H1 (cell line): ENCODE results near the gene EYA2.

Experiments
- CBX8 ChIP-seq: fragments of 300-800, 300-1000 bp; sonication (generic); IDR thresholded peaks from 2 replicates; pipeline ENCODE4 v1.7.1; 2016; ENCODE audit warnings: low read depth, low read length, borderline replicate concordance
- GTF2F1 ChIP-seq: IDR thresholded peaks from 2 replicates; pipeline ENCODE4 v1.6.1; 2012; ENCODE audit warnings: low read depth, low read length, improper control_type of control experiment, borderline replicate concordance
- MAFK ChIP-seq: IDR thresholded peaks from 2 replicates; pipeline ENCODE4 v1.6.1; 2012; ENCODE audit warnings: low read depth, mild to moderate bottlenecking, improper control_type of control experiment, low read length
- PHF8 ChIP-seq: fragments of 200-600 bp; sonication (generic); conservative IDR thresholded peaks from 2 replicates; pipeline ENCODE4 v1.7.1; 2012; ENCODE audit warnings: low read depth, mild to moderate bottlenecking, inconsistent platforms, low read length, moderate library complexity
- SRF ChIP-seq: IDR thresholded peaks from 2 replicates; pipeline ENCODE4 v1.6.1; 2011; ENCODE audit warnings: mild to moderate bottlenecking, low read depth, low read length, moderate library complexity
- TF ChIP-seq, protein P1 (sequence below), 3 experiments: IDR thresholded peaks; 1 replicate in 2 of 3; 2 replicates in 1 of 3; pipeline versions ENCODE4 v1.5.1 to v1.6.1; 2011; ENCODE audit warnings: low read length in 3 of 3, mild to moderate bottlenecking in 3 of 3, inconsistent platforms in 2 of 3, low read depth in 1 of 3, moderate library complexity in 1 of 3; ENCODE audit not compliant: insufficient read depth in 1 of 3; ENCODE audit errors: control extremely low read depth in 1 of 3
- TF ChIP-seq, protein P2 (sequence below): IDR thresholded peaks from 2 replicates; pipeline ENCODE4 v1.6.1; 2011; ENCODE audit warnings: low read length, improper control_type of control experiment

GRCh38 chr20:47159166-47159565, 264.5 kb downstream of the EYA2 start:
- TF ChIP-seq, protein P1, sequence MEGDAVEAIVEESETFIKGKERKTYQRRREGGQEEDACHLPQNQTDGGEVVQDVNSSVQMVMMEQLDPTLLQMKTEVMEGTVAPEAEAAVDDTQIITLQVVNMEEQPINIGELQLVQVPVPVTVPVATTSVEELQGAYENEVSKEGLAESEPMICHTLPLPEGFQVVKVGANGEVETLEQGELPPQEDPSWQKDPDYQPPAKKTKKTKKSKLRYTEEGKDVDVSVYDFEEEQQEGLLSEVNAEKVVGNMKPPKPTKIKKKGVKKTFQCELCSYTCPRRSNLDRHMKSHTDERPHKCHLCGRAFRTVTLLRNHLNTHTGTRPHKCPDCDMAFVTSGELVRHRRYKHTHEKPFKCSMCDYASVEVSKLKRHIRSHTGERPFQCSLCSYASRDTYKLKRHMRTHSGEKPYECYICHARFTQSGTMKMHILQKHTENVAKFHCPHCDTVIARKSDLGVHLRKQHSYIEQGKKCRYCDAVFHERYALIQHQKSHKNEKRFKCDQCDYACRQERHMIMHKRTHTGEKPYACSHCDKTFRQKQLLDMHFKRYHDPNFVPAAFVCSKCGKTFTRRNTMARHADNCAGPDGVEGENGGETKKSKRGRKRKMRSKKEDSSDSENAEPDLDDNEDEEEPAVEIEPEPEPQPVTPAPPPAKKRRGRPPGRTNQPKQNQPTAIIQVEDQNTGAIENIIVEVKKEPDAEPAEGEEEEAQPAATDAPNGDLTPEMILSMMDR (IDR thresholded peaks at IDR 0.05; ENCODE audit: control extremely low read depth in 1 of 3, insufficient read depth in 1 of 3, low read depth in 1 of 3, low read length in 3 of 3): no peak
- TF ChIP-seq CBX8: no peak
- TF ChIP-seq PHF8: no peak
- TF ChIP-seq, protein P2, sequence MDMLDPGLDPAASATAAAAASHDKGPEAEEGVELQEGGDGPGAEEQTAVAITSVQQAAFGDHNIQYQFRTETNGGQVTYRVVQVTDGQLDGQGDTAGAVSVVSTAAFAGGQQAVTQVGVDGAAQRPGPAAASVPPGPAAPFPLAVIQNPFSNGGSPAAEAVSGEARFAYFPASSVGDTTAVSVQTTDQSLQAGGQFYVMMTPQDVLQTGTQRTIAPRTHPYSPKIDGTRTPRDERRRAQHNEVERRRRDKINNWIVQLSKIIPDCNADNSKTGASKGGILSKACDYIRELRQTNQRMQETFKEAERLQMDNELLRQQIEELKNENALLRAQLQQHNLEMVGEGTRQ: no peak
- no peak for TF ChIP-seq SRF
- no peak for TF ChIP-seq MAFK
- TF ChIP-seq GTF2F1: no peak
